GM21447 (cell line): ENCODE data around the gene IQCN.

Source experiments
- ATAC-seq: cut with Tn5 transposase; IDR thresholded peaks from one replicate; pipeline ENCODE4 v1.9.1; 2021; ENCODE audit not compliant: unreplicated experiment

The IQCN gene

DNA sequence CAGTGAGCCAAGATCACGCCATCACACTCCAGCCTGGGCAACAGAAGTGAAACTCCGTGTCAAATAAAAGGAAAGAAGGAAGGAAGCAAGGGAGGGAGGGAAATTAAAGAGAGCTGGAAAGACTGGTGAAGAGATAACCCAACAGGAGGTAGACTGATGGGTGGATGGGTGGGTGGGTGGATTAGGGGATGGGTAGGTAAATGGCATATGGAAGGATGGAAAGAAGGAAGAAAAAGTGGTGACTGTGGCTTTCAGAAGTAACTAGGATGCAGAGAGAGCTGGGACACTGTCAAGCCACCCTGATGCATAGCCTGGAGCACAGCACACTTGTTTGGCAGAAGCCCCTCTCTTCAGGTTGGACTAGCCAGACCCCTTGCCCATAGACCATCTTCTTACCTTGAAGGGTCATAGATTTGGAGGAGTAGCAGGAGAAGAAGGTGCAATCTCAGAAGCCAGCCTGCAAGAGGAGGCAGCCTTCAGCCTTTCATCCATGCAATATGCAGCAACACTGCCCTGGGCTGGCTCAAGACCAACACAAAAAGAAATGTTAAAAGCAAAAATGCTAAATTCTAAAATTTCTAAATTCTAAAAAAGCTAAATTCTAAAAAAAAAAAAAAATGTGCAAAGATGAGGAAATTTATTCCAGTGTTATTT is 5.1 kb downstream of the IQCN start:
- ATAC-seq: no peak

DNA sequence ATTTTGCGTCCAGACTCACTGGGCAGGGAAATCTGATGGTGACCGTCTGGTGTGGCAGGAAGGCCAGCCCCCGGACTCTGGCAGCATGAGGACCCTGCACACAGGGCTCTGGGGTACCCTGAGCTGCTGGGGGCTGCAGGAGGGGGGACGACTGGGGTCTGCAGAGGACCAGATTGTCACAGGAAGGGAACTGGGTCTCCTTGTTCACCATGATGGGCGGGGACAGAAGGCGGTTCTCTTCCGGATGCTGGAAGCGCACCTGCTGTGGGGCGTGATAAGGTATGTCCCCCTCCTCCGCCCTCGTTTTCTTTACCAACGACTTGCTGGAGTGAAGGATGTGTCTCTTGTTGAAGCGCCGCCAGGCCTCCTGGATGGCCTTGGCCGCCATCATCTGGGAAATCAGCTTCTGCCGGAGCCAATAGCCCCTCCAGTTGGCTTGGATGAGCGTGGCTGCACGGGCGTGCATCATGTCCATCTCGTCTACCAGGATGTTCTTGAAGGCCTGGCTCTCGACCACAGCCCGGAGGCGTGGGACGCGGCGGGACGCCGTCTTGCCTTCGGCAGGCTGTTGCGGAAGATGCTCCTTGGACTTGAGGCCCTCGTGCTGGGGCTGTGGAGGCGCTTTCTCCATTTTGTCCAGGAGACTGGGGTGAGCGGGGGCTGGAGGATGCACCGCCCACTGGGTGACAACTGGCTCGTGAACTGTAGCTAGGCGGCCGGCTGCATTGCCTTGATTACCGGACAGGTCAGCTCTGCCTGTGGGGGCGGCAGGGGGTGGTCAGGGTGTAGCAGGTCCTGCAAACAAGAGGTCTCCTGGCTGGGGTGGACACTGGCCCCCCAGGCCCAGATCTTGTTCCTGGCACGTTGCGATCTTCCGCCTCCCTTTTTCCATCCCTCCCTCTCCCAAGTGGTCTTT is 7.2 kb downstream of the IQCN start:
- ATAC-seq: no peak

DNA sequence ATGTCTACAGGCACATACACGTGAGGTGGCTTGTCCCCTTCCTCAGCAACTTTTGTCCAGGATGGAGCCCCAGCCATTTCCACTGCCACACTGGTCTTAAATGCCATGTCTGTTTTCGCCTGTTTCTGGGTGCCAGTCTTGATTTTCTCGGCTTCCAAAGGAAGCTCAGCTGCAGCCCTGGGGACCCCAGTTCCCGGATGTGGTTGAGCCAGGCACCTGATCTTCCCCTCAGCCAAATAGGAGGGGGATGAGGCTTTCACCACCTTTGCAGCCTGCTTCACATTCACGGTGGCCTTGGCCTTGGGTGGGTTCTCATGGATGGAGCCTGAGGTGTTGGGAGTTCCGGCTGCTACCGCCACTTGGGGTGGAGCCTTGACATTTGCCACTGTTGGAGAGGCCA is 8.7 kb downstream of the IQCN start:
- ATAC-seq: no peak

DNA sequence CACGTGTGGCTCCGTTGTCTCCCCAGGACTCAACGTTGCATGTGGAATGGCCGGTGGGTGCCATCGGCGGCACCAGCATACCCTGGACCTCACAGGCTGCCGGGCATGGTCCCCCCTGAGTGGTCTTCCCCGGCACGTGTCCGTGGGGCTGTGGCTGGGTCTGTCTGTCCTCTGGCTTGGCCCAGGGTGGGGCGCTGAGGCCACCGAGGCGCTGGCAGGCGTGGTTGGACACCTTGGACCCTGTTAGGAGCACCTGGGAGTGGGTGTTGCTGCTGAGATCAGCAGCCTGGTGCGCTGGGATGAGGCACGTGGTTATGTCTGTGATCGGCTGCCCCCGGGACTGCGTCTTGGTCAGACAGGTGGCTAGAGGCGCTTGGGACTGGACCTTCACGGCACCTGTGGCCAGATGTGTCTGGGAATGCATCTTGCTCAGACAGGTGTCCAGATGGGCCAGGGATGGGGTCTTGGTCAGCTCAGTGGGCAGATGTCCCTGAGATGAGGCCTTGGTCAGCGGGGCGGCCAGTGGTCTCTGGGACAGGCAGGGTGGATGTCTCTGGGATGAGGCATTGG is 9.2 kb downstream of the IQCN start:
- no peak for ATAC-seq

DNA sequence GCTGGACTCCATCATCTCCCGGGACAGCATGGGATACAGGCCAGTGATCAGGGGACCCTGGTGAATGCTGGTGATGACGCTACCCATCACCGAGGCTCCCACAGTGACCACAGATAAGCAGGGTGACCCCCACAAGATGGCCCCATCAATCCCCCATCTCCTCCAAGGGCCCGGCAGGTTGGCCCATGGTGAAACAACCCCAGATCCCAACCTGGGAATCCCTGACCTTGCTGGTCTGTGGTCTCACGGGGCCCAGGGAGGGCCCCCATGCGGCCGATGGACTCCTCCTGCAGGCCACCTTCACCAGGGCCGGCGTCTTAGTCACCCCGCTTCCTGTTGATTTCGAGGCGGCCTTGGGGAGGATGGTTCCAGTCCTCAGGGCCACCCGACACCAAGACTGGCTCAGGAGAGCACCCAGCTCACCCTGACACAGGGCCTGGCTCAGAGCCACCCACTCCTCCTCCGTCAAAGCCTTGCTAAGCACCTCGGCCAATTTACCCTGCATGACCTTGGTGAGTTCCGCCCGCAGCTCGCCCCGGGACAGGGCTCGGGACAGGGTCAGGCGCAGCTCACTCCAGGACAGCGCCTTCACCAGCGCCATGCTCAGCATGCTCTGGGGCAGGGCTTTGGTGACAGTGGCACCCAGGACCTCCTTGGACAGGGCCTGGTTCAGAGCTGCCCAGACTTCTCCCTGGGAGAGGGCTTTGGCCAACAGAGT is 10.0 kb downstream of the IQCN start:
- no peak for ATAC-seq

DNA sequence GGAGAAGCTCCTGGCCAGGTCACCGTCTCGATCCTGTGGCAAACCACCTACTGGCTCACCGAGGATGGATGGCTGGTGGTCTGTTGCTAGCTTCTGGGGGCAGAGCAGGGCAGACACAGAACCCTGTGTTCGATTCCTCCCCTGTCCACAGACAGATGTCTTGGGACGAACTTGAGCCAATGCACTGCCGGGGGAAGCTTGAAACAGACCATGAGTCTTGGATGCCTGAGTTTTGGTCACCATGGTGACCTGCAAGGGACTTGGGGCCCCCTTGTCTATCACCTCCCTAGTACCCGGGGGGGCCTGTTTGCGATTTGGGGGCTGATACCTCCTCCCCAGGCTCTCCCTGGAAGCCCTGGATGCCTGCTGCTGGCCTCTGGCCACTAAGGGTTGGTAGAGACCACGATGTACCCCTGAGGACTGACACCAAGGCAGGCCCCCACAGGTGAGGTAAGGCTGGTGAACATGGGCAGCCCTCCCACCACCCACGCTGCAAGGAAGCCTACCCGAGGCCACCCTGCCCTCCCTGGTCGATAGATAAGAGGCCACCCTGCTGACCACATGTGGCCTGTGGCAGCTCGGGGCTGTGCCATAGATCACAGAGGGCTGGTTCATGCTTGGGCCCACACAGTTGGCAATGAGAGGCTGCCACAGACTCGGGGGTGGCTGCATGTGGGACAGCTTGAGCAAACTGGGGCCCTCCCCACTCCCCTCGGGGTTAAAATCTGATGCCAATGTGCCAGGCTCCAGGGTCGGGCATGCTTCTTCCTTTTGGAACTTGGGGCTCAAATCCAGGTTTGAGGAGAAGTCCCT is 10.7 kb downstream of the IQCN start:
- no peak for ATAC-seq

DNA sequence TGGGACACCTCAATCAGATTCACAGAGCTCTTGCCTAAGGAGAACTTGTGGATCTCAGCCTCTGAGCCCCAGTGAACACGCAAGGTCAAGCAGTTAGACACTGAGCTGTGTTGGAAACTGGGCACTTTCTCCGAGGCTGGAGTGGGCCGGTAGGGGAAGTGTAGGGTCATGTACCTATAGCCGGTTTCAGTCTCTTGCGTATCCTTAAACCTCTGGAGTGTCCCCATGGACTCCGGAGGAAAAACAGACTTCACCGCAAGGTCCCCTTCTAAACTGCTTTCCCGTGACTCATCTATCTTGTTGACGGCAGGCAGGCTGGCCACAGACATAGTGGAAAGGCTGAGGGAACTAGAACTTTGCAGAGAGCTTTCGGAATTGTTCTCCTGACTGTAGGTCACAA is 11.3 kb downstream of the IQCN start:
- ATAC-seq: no peak

DNA sequence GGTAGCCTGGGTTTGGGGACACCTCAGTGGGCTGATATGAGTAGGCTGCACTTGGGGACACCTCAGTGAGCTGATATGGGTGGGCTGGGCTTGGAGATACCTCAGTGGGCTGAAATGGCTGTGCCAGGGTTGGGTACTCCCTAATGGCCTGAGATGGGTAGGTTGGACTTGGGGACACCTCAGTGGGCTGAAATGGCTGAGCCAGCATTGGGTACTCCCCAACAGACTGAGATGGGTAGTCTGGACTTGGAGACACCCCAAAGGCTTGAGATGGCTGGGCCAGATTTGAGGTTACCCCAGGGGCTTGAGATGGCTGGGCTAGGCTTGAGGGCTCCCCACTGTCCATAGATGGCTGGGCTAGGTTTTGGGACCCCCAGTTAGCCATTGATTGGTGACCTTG is 12.1 kb downstream of the IQCN start:
- ATAC-seq: no peak

DNA sequence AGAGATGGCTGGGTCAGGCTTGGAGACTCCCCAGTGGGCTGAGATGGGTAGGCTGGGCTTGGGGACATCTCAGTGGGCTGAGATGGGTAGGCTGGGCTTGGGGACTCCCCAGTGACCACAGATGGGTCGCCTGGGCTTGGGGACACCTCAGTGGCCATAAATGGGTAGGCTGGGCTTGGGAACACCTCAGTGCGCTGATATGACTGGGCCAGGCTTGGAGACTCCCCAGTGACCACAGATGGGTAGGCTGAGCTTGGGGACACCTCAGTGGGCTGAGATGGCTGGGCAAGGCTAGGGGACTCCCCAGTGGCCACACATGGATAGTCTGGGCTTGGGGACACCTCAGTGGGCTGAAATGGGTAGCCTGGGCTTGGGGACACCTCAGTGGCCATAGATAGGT is 12.8 kb downstream of the IQCN start:
- no peak for ATAC-seq

DNA sequence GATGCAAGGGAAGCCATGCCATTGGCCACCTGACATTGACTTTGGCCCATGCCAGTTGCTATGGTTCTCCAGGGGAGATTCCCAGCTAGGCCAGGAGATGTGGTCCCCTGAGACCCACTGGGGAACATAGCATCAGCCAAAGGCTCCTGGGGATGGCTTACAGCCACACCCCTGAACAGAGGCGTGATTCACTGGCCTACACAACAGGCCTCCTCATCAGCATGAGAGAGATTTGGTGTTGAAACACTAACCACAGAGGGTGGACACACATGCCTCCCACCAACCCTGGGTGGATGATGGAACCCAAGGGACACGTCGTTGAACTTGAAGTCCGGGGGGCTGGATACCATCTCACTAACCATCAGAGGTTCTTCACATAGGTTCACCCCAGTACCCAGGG is 14.4 kb downstream of the IQCN start:
- no peak for ATAC-seq

DNA sequence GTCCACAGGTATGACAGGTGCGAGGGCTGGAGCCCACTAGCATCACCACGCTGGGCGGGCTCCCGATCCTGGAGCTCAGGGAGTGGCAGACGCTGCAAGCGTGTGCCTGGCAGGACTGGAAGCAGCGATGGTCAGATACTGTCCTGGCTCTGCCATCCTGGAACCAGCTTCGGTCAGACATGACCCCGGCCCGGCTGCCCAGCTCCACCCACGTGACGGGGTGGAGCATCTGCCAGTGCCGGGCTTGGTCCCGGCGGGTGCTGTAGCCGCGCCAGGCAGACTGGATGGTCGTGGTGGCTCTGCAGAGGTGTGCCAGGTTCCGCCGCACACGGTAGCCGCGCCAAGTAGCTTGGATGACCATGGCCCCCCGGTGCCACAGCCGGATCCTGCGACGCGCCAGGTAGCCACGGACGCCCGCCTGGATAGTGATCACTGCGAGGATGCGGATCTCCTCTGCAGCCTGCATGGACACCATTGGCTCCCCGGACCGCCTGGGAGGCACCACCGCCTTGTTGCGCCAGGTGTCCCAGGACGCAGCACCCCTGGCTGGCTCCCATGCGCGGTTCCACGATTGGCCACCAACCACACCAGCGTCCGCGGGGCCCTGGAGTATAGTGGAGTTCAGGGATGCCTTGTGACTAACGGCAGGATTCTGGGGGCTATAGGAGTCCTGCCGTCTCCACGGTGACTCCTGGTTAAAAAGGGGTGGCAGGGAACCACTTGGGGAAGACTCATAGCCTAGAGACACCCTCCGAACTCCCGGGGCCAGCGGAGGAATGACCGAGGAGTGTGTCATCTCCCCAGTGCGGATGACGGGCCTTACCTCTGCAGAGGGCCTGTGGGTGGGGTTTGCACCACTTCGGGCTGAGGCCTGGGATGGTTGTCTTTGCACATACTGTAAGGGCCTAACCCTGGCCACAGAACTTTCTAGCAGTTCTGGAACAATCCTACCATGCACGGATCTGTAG is 16.5 kb downstream of the IQCN start:
- no peak for ATAC-seq

DNA sequence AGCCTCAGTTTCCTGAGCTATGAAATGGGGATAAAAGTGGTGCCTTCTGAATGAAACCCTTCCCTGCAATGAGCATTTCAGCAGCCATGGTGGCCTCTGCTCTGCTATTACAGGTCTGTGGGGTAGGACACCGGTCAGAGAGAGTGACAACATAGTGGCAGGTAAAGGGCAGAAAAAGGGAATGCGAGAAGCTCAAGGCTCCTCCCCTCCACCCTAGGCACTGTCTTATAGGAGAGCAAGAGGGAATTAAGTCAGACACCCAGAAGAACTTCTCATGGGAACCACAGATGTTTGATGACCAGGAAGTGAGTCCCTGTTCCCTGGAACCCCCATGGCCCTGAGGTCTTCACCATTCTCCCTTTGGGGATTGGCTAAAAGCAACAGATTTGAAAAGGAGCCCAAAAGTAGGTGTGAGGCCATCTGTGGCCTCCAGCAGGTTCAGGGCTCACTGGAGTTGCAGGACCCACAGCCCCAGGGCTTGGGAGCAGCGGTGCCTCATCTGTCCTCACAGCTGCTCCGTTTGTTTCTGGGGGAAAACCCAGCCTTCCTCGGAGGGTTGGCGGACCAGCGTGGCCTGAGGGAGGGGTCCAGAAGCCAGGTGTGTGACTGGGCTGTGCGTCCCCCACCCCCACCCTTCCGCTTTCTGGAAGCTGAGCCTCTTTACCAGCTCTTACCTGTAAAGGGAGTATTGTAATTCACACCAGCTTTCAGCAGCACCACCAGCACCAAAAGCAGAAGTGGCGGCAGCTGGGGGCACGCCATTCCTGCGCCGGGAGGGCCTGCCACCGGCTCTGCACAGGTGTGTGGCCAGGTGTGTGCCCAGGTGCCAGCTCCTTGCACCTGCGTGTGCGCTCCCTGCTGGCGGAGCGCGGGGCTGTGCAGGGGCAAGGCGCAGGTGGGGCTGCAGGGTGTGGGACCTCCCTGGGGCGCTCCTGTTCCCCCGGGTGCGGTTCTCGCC is 19.4 kb downstream of the IQCN start:
- no peak for ATAC-seq

DNA sequence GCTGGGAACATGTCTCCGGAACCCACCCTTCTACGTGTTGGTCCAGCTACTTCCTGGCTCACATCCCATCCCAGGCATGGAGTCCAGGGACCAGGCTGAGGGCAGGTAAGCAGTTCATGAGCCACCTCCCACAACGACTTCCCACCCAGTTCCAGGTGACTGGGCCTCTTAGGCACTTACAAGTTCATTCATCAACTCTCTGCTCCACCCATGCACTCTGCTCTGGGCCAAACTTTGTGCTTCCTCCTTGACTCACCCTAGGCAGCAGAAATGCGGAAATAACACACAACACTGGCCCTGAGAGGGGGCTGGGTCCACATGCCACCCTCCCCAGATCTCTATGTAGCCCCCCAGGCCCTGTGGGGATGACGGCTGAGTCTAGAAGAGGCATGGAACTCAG is 20.5 kb downstream of the IQCN start:
- no peak for ATAC-seq

DNA sequence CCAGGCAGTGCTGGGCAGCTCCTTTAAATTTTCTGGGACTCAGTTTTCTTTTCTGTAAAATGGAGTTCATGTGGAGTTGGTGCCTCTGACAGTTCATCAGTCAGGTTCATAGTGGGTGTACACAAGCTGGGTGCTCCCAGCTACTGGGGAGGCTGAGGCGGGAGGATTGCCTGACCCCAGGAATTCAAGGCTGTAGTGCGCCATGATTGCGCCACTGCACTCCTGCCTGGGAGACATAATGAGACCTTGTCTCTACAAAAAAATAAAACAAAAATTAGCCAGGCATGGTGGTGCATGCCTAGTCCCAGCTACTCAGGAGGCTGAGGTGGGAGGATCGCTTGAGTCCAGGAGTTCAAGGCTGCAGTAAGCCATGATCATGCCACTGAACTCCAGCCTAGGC is 21.1 kb downstream of the IQCN start:
- ATAC-seq: no peak

DNA sequence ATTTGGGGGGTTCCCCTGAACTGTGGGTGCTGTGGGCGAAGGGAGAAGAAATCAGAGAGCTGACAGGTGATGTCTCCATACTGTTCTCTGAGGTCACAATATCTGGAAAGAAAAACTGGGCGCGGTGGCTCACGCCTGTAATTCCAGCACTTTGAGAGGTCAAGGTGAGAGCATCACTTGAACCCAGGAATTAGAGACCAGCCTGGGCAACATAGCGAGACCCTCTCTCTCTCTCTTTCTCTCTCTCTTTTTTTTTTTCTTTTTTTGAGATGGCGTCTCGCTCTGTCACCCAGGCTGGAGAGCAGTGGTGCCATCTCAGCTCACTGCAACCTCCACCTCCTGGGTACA is 21.9 kb downstream of the IQCN start:
- ATAC-seq: no peak

DNA sequence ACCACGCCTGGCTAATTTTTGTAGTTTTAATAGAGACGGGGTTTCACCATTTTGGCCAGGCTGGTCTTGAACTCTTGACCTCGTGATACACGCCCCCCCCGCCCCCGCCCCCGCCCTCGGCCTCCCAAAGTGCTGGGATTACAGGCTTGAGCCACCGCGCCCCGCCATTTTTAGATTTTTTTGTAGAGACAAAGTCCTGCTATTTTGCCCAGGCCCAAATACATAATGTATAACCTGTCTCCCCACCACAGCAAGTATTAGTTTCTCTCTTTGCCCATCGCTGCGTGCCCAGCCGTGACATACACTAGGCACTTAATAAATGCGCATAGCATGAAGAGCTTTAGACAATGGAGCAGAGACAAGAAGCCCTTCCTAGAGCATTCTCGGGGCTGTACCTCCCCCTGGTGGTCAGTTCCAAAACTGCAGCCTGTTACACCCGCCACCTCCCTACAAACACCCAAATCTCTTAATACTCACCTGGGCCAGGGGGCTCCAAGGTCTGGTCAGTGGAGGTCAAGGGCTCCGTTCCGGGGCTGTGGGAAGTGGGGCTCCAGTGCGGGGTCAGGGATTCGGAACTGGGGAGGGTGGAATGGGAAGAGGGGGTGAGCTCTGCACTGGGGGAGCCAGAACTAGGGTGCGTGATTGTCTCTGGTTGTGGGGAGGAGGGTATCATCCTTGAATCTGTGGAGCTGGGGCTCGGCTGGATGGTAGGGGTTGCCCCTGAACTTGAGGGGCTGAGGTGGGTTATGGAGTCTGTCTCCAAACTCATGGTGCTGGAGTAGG is 22.5 kb downstream of the IQCN start:
- ATAC-seq: no peak

DNA sequence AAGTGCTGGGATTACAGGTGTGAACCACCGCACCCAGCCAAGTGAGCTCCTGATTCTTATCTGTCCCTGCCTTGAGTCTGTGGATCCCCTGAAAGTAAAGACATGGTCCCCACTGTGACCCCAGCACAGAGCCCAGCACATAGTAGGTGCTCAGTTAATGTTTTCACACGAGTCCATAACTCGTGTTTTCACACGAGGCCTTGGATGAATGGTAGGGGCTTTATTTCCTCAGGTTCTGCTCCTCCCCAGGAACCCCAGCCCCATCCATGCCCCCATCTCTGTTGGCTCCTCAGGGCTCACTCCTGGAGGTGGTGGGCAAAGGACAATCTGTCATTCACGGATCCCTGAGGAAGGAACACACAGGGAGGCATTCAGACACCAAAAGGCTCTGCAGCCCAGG is 24.4 kb downstream of the IQCN start:
- ATAC-seq: no peak

DNA sequence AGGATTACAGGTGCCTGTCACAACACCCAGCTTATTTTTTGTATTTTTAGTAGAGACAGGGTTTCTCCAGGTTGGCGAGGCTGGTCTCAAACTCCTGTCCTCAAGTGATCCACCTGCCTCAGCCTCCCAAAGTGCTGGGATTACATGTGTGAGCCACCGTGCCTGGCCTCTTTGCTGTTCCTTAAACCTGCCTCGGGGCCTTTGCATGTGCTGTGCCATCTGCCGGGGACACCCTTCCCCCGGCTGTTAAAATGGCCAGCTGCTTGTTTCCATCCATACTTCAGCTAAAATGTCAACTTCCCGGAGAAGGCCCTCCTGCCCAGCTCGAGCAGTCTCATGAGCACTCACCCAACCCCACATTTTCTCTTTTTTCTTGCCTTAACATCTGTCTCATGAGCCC is 29.0 kb downstream of the IQCN start:
- ATAC-seq: no peak
